Measurements from ENCODE around the gene PSMD8. TPM values are rescaled to one million over a fixed set of nuclear protein-coding genes. Genes with fewer than 3 reads are reported as not detected.

Gene PSMD8
- total and polyA plus RNA-seq, 11 donors = 186 to 690 (median 325) TPM

DNA sequence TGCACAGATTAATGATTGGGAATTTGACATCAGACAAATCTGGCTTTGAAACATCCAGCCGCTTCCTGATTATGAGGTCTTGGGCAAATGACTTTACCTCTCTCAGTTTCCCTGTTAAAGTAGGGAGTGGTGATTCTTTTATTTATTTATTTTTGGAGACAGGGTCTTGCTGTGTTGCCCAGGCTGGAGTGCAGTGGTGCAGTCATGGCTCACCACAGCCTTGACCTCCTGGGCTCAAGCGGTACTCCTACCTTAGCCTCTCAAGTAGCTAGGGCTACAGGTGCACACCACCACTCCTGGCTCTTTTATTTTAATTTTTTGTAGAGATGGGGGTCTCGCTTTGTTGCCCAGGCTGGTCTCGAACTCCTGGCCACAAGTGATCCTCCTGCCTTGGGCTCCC is 2.7 kb downstream of the PSMD8 start:
- no peak for TF ChIP-seq POLR2A (IDR thresholded peaks at IDR 0.05)
- TF ChIP-seq, protein P1, sequence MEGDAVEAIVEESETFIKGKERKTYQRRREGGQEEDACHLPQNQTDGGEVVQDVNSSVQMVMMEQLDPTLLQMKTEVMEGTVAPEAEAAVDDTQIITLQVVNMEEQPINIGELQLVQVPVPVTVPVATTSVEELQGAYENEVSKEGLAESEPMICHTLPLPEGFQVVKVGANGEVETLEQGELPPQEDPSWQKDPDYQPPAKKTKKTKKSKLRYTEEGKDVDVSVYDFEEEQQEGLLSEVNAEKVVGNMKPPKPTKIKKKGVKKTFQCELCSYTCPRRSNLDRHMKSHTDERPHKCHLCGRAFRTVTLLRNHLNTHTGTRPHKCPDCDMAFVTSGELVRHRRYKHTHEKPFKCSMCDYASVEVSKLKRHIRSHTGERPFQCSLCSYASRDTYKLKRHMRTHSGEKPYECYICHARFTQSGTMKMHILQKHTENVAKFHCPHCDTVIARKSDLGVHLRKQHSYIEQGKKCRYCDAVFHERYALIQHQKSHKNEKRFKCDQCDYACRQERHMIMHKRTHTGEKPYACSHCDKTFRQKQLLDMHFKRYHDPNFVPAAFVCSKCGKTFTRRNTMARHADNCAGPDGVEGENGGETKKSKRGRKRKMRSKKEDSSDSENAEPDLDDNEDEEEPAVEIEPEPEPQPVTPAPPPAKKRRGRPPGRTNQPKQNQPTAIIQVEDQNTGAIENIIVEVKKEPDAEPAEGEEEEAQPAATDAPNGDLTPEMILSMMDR (IDR thresholded peaks at IDR 0.05) = no peak
- DNase-seq (no peak), ATAC-seq (no peak)
- WGBS, 4 donors = 97 to 99% (median 98%) methylated on average over 4 of the region's 4 CpGs
- H3K27me3 ChIP-seq = no peaks in the 10 kb centered on the region
- H3K9me3 ChIP-seq = no peaks in the 10 kb centered on the region
- peaks cover 11 to 58% (median 52%) of the 10 kb centered on the region in 9 donors for H3K36me3 ChIP-seq
- intact Hi-C loops (cut with DNase I) = loop anchor here in 1 of 10 donors (5.0 kb wide), 1 partner anchor 40 kb away; the partner anchor contains the start of gene CATSPERG
- peak overlapping the region in 2 of 12 donors; percentile 3 to 96 for H3K27ac ChIP-seq
- H3K4me1 ChIP-seq = peaks cover 7 to 29% (median 22%) of the 10 kb centered on the region in 12 donors
- H3K4me3 ChIP-seq = no peak overlapping the region

DNA sequence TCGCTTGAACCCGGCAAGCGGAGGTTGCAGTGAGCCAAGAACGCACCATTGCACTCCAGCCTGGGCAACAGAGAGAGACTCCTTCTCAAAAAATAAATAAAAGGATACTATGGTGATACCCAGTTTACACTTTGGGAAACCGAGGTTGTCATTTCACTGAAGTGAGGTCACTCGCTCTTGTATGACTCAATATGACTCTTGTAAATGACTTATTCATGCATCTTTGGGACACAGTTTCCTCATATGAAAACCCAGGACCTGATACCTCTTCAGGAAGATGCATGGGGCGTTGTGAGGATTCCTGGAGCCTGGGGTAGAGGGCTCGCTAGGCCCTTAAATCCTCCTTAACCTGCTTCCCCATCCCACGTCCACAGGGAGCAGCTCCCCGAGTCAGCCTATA is 4.5 kb downstream of the PSMD8 start:
- Histone ChIP-seq H3K27me3 (no peaks in the 10 kb centered on the region), H3K36me3 (peaks cover 11 to 76% (median 70%) of the 10 kb centered on the region in 9 donors), H3K4me1 (peaks cover 7 to 29% (median 21%) of the 10 kb centered on the region in 12 donors), H3K4me3 (no peak overlapping the region), H3K27ac (no peak overlapping the region), H3K9me3 (no peaks in the 10 kb centered on the region)
- DNase-seq (no peak), ATAC-seq (no peak)
- TF ChIP-seq, protein P1 (IDR thresholded peaks at IDR 0.05) = no peak
- TF ChIP-seq POLR2A (IDR thresholded peaks at IDR 0.05) = no peak
- intact Hi-C loops (cut with DNase I) = loop anchor here in 1 of 10 donors (5.0 kb wide), 1 partner anchor 42 kb away; the partner anchor contains the start of gene CATSPERG
- WGBS, 4 donors = 93 to 97% (median 95%) methylated on average over 10 of the region's 10 CpGs

DNA sequence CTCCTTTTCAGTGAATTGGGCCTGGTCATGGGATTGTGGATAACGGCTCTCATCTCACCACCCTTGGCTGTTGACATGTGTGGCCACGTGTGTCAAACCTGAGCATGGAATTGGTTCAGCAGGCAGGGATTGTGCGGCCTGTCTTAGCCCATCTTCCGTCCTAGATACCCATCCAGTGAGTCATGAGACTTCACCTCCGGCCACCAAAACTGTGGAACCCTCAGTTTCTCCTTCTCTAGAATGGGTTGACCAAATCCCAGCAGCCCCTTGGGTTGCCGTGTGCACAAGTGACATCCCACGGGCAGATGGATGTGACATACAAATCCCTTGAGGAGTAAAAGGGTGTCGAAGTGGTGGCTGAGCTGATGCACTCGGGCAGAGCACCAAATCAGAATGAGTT is 6.8 kb downstream of the PSMD8 start:
- Histone ChIP-seq H3K36me3 (peaks cover 11 to 95% (median 86%) of the 10 kb centered on the region in 9 donors), H3K9me3 (no peaks in the 10 kb centered on the region), H3K27me3 (peaks cover 0 to 6% (median 0%) of the 10 kb centered on the region in 9 donors), H3K4me3 (no peak overlapping the region), H3K27ac (no peak overlapping the region), H3K4me1 (peaks cover 0 to 23% (median 12%) of the 10 kb centered on the region in 12 donors)
- TF ChIP-seq POLR2A (IDR thresholded peaks at IDR 0.05) = no peak
- TF ChIP-seq, protein P1 (IDR thresholded peaks at IDR 0.05) = no peak
- ATAC-seq = no peak
- DNase-seq = no peak
- WGBS, 4 donors = 80 to 91% (median 89%) methylated on average over 9 of the region's 9 CpGs
- intact Hi-C loops (cut with DNase I) = no loop called here

DNA sequence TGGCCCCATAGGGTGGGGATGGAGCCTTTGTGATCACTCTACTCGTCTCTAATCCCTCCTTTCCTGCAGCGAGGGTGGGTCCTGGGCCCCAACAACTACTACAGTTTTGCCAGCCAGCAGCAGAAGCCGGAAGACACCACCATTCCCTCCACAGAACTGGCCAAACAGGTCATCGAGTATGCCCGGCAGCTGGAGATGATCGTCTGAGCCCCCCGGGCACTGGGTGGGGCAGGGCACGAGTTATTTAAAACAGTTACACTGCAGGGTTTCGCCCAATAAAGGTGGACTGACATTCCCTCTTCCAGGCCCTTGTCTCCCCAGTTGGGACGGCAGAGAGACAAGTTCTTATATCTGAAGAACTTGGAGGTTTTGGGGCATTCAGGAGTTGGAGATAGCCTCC is 8.8 kb downstream of the PSMD8 start:
- DNase-seq = no peak
- Histone ChIP-seq H3K27me3 (peaks cover 0 to 24% (median 0%) of the 10 kb centered on the region in 9 donors), H3K9me3 (no peaks in the 10 kb centered on the region), H3K4me1 (peaks cover 0 to 28% (median 16%) of the 10 kb centered on the region in 12 donors), H3K4me3 (no peak overlapping the region), H3K27ac (no peak overlapping the region), H3K36me3 (peaks cover 11 to 80% (median 69%) of the 10 kb centered on the region in 9 donors)
- ATAC-seq = no peak
- intact Hi-C loops (cut with DNase I) = no loop called here
- TF ChIP-seq POLR2A (IDR thresholded peaks at IDR 0.05) = no peak
- TF ChIP-seq, protein P1 (IDR thresholded peaks at IDR 0.05) = no peak
- WGBS, 4 donors = 92 to 93% (median 93%) methylated on average over 9 to 10 of the region's 10 CpGs

All from heart left ventricle (tissue), 16 donors.